GM23338 (cell line): ENCODE measurements around the gene FOXP1. TPM values are rescaled to one million over a fixed set of nuclear protein-coding genes. Genes with fewer than 3 reads are reported as not detected.

Experiments
- ATAC-seq: fragments of 200-7000 bp; cut with Tn5 transposase; 3 replicates; pipeline ENCODE4 v1.9.1; 2020
- DNase-seq: peaks from one replicate; pipeline ENCODE4 v3.0.0-alpha.2; 2015; ENCODE audit warnings: low spot score
- H2AFZ ChIP-seq: fragments of 200-600 bp; sonication (generic); 2 replicates; pipeline ENCODE4 v1.8.0; 2016; ENCODE audit warnings: antibody characterized with exemption, mild to moderate bottlenecking, moderate library complexity
- H3F3A ChIP-seq: fragments of 200-600 bp; sonication (generic); replicated peaks from 2 replicates; pipeline ENCODE4 v1.8.0; 2017; ENCODE audit warnings: antibody characterized with exemption, mixed run types, low read depth
- H3K27ac ChIP-seq: fragments of 200-600 bp; sonication (generic); 2 replicates; pipeline ENCODE4 v1.6.1; 2016; ENCODE audit warnings: low read depth
- H3K27me3 ChIP-seq: fragments of 200-600 bp; sonication (generic); 2 replicates; pipeline ENCODE4 v1.8.0; 2016; ENCODE audit warnings: mild to moderate bottlenecking, mixed run types, moderate library complexity; ENCODE audit not compliant: insufficient read depth
- H3K36me3 ChIP-seq: fragments of 200-600 bp; sonication (generic); 2 replicates; pipeline ENCODE4 v1.8.0; 2016; ENCODE audit warnings: mild to moderate bottlenecking; ENCODE audit not compliant: insufficient read depth
- H3K4me1 ChIP-seq: fragments of 200-600 bp; sonication (generic); 2 replicates; pipeline ENCODE4 v1.8.0; 2016; ENCODE audit warnings: mild to moderate bottlenecking, moderate library complexity; ENCODE audit not compliant: insufficient read depth
- H3K4me2 ChIP-seq: fragments of 200-600 bp; sonication (generic); 2 replicates; pipeline ENCODE4 v1.7.1; 2017; ENCODE audit warnings: mixed run types
- H3K4me3 ChIP-seq: fragments of 200-600 bp; sonication (generic); 2 replicates; pipeline ENCODE4 v1.6.1; 2016; ENCODE audit warnings: mixed run types
- H3K79me2 ChIP-seq: fragments of 200-600 bp; sonication (generic); replicated peaks from 2 replicates; pipeline ENCODE4 v1.8.0; 2017; ENCODE audit warnings: mild to moderate bottlenecking; ENCODE audit not compliant: insufficient read depth
- H3K9me2 ChIP-seq: fragments of 200-600 bp; sonication (generic); 2 replicates; pipeline ENCODE4 v1.8.0; 2017; ENCODE audit not compliant: insufficient read depth
- H4K20me1 ChIP-seq: fragments of 200-600 bp; sonication (generic); replicated peaks from 2 replicates; pipeline ENCODE4 v1.8.0; 2017; ENCODE audit warnings: mild to moderate bottlenecking; ENCODE audit not compliant: insufficient read depth
- H3K27ac Mint-ChIP-seq: 2 replicates; pipeline ENCODE4 v1.8.0; 2020; ENCODE audit warnings: inconsistent platforms, mild to moderate bottlenecking, moderate library complexity, mixed read lengths
- H3K27me3 Mint-ChIP-seq: 3 replicates; pipeline ENCODE4 v1.8.0; 2022; ENCODE audit warnings: low read depth, mild to moderate bottlenecking, moderate library complexity, mixed read lengths, inconsistent platforms; ENCODE audit not compliant: insufficient read depth, poor library complexity
- H3K36me3 Mint-ChIP-seq: 3 replicates; pipeline ENCODE4 v1.8.0; 2021; ENCODE audit warnings: low read depth, mild to moderate bottlenecking, inconsistent platforms, moderate library complexity, mixed read lengths
- H3K4me1 Mint-ChIP-seq: 3 replicates; pipeline ENCODE4 v1.8.0; 2020; ENCODE audit warnings: mild to moderate bottlenecking, inconsistent platforms, mixed read lengths
- H3K4me3 Mint-ChIP-seq: 3 replicates; pipeline ENCODE4 v1.8.0; 2021; ENCODE audit warnings: moderate library complexity, mild to moderate bottlenecking, inconsistent platforms, mixed read lengths
- H3K9me3 Mint-ChIP-seq: 3 replicates; pipeline ENCODE4 v1.8.0; 2020; ENCODE audit warnings: moderate library complexity, mild to moderate bottlenecking, inconsistent platforms, mixed read lengths
- CREB1 ChIP-seq: fragments of 250-450 bp; sonication (Bioruptor Pico); IDR thresholded peaks from 2 replicates; pipeline ENCODE4 v1.5.0; 2020; ENCODE audit warnings: low read depth, mild to moderate bottlenecking, moderate library complexity
- CTCF ChIP-seq, 2 experiments: fragments of 200-600 bp in 1 of 2; sonication (generic) in 1 of 2; conservative IDR thresholded peaks; 2 replicates each; pipeline versions ENCODE4 v1.5.1 to v1.6.1; 2016 to 2017; ENCODE audit warnings: antibody characterized with exemption in 2 of 2, low read depth in 2 of 2, mild to moderate bottlenecking in 2 of 2, moderate library complexity in 1 of 2
- ETS1 ChIP-seq: IDR thresholded peaks from 2 replicates; pipeline ENCODE4 v1.6.1; 2016; ENCODE audit warnings: antibody characterized with exemption
- EZH2 ChIP-seq: fragments of 200-600 bp; sonication (generic); IDR thresholded peaks from one replicate; pipeline ENCODE4 v1.8.0; 2017; ENCODE audit warnings: antibody characterized with exemption, mild to moderate bottlenecking, low read depth; ENCODE audit not compliant: unreplicated experiment
- EZH2phosphoT487 ChIP-seq: fragments of 200-600 bp; sonication (generic); IDR thresholded peaks from one replicate; pipeline ENCODE4 v1.8.1; 2018; ENCODE audit warnings: antibody characterized with exemption; ENCODE audit not compliant: unreplicated experiment
- JUNB ChIP-seq: IDR thresholded peaks from one replicate; pipeline ENCODE4 v1.6.1; 2016; ENCODE audit warnings: antibody characterized with exemption; ENCODE audit not compliant: unreplicated experiment
- NANOG ChIP-seq: IDR thresholded peaks from 2 replicates; pipeline ENCODE4 v1.6.1; 2016; ENCODE audit warnings: antibody characterized with exemption, borderline replicate concordance
- POLR2AphosphoS5 ChIP-seq: IDR thresholded peaks from 2 replicates; pipeline ENCODE4 v1.6.1; 2016; ENCODE audit warnings: antibody characterized with exemption, low read depth
- REST ChIP-seq: IDR thresholded peaks from one replicate; pipeline ENCODE4 v1.6.1; 2018; ENCODE audit warnings: antibody characterized with exemption; ENCODE audit not compliant: unreplicated experiment
- STAT1 ChIP-seq: IDR thresholded peaks from one replicate; pipeline ENCODE4 v1.6.1; 2016; ENCODE audit warnings: antibody characterized with exemption; ENCODE audit not compliant: unreplicated experiment
- ZNF114 ChIP-seq: fragments of 250-450 bp; sonication (Bioruptor Pico); IDR thresholded peaks from 2 replicates; pipeline ENCODE4 v1.5.0; 2020; ENCODE audit warnings: mild to moderate bottlenecking, moderate library complexity
- ZNF331 ChIP-seq: fragments of 250-450 bp; sonication (Bioruptor Pico); IDR thresholded peaks from 2 replicates; pipeline ENCODE4 v1.5.0; 2020; ENCODE audit warnings: low read depth, mild to moderate bottlenecking, moderate library complexity
- ZNF462 ChIP-seq: fragments of 250-450 bp; sonication (Bioruptor Pico); IDR thresholded peaks from 2 replicates; pipeline ENCODE4 v1.5.0; 2020; ENCODE audit warnings: mild to moderate bottlenecking, moderate library complexity
- polyA plus RNA-seq: library from polyadenylated mRNA; unstranded; fragments of >200 nt; fragmentation: Nextera tagmentation; extraction: Ambion mirVana; gene quantifications from 2 replicates; pipeline ENCODE4 v1.2.1, GENCODE V29; 2016
- total RNA-seq: library from RNA; depleted of rRNA; stranded (reverse); fragments of >200 nt; shearing (Covaris generic); gene quantifications from 2 replicates; pipeline ENCODE4 v1.2.3, GENCODE V29; 2014

The FOXP1 gene
- total and polyA plus RNA-seq, 2 experiments from 2014 or later: 32.9 to 35.5 TPM

- no peaks in the 10 kb centered on the region for H3K79me2 ChIP-seq
- Mint-ChIP-seq H3K9me3 (no peaks in the 10 kb centered on the region), H3K4me1 (peaks cover 16% of the 10 kb centered on the region), H3K36me3 (0 out of 3 replicates have a peak, but pooled peaks cover 6% of the 10 kb centered on the region), H3K4me3 (no peak overlapping the region), H3K27me3 (peaks cover 4% of the 10 kb centered on the region), H3K27ac (no peak overlapping the region)
- TF ChIP-seq ZNF114 (CRISPR knock-in tag): no peak
- TF ChIP-seq NANOG: no peak
- TF ChIP-seq REST: no peak
- TF ChIP-seq ZNF331: no peak
- TF ChIP-seq STAT1: no peak
- TF ChIP-seq JUNB: no peak
- TF ChIP-seq ZNF462 (CRISPR knock-in tag): no peak
- no peak for TF ChIP-seq CTCF (conservative IDR thresholded peaks at IDR 0.05; ENCODE audit: low read depth in 2 of 2)
- TF ChIP-seq POLR2AphosphoS5: no peak
- TF ChIP-seq CREB1: no peak
- TF ChIP-seq ETS1: no peak
- TF ChIP-seq EZH2phosphoT487: no peak
- TF ChIP-seq EZH2: no peak
- H3K27ac ChIP-seq: no peak overlapping the region
- no peaks in the 10 kb centered on the region for H3K9me2 ChIP-seq
- H2AFZ ChIP-seq: no peak overlapping the region
- no peaks in the 10 kb centered on the region for H3F3A ChIP-seq
- DNase-seq (no peak), ATAC-seq (no peak)
- H3K4me1 ChIP-seq: no peaks in the 10 kb centered on the region
- H3K36me3 ChIP-seq: no peaks in the 10 kb centered on the region
- H4K20me1 ChIP-seq: no peaks in the 10 kb centered on the region
- H3K27me3 ChIP-seq: no peaks in the 10 kb centered on the region
- H3K4me2 ChIP-seq: no peak overlapping the region
- H3K4me3 ChIP-seq: no peak overlapping the region
Measured at GRCh38 chr3:71191031-71191482, 392.5 kb downstream of the FOXP1 start.
